HG02610 (cell line): ENCODE results near the gene TFPI.
A peak's percentile ranks its signal among the peaks of the same experiment; 100 is the strongest.
"Not testable (repeated sequence)": the region's sequence is repeated elsewhere in the genome, so short reads cannot be mapped to it uniquely, and the experiment has no call there.

Source experiments
- ATAC-seq: cut with Tn5 transposase; IDR thresholded peaks from one replicate; pipeline ENCODE4 v1.9.1; 2021; ENCODE audit warnings: mild to moderate bottlenecking, moderate library complexity; ENCODE audit not compliant: unreplicated experiment

Gene TFPI

GRCh38 chr2:187529248-187529976 is 24.8 kb downstream of the TFPI start:
- ATAC-seq, result no peak

- ATAC-seq, result no peak
These were observed 26.2 kb downstream of the TFPI start for GRCh38 chr2:187528042-187528441.

DNA sequence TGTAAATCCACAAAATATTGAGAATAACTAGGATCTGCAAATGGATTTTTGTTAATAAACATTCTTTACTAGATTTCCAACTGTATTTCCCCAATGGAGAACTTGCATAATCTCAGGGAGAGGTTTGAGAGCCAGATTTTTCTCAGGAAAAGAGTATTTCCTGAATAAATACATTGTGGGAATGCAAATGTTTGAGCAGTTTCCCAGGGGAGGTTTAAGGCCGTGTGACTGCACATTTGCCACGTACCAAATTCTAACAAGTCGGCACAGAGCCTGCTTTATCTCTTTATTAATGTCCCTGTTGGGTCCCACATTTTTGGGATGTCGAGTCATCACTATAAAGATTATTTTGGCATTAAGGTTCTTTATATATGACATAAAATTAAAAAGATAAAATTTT is 27.0 kb downstream of the TFPI start:
- ATAC-seq, result no peak

DNA sequence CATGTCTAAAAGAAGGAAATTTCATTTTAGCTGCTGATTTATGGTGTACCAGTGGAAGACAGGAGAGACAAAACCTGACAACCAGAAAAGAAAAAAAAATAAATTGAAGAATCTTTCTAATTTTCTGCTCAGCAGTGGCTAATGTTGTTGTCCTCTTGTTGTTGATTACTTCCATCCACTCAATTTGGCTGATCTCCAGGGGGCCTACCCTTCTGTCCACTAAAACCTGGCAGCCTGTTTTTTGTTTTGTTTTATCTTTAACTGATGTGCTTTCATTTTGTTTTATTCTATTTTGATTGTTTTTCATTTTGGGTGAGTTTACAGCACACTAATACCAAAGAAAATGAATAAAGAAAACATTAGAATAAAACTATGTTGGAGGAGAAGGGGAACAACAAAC is 27.4 kb downstream of the TFPI start:
- ATAC-seq, result no peak

DNA sequence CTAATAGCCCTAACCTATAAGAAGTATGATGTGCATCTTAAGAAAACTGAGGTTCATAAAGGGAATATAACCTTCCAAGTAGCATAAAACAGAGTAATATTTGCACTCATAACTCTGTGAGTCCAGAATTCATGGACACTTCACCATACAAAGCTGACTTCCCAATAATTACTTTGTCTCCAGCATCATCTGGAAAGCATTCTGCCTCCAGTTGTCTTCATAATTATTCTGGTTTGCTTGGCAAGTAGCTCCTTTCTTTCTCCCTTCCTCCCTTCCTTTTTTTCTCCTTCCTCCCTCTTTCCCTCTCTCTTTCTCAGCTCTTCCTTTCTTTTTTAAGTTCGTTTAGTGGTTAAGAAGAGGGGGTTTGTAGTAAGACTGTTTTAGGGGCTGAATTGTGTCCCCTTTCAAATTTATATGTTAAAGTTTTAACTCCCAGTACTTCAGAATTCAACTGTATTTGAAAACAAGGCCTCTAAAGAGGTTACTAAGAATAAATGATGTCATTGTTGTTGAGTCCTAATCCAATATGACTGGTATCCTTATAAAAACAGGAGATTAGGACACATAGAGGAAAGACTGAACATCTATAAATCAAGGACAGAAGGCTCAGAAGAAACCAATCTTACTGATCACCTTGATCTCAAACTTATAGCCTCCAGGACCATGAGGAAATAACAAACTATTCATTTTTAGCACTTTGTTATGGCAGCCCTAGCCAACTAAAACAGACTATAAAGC is 28.9 kb downstream of the TFPI start:
- no peak for ATAC-seq

DNA sequence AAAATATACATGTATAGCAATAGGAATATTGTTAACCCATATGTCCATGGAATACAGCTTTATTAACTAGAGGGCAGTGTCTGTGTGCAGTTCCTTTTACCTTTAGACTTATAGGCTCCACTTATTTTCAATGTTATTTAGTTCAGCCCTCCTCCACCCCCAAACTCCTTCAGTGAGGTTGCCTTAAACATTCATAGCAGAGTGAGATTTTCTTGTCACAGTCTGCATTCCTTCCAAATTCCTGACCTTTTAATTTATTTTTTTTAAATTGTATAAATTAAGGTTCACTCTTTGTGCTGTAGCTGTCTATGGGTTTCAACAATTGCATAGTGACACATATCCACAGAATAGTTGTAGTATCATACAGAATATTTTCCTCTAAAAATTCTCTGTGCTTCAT is 30.9 kb downstream of the TFPI start:
- no peak for ATAC-seq

GRCh38 chr2:187520121-187520624 is 34.1 kb downstream of the TFPI start:
- no peak for ATAC-seq

- ATAC-seq, result peak; percentile 61
These were observed 34.7 kb downstream of the TFPI start for GRCh38 chr2:187519419-187520120.

DNA sequence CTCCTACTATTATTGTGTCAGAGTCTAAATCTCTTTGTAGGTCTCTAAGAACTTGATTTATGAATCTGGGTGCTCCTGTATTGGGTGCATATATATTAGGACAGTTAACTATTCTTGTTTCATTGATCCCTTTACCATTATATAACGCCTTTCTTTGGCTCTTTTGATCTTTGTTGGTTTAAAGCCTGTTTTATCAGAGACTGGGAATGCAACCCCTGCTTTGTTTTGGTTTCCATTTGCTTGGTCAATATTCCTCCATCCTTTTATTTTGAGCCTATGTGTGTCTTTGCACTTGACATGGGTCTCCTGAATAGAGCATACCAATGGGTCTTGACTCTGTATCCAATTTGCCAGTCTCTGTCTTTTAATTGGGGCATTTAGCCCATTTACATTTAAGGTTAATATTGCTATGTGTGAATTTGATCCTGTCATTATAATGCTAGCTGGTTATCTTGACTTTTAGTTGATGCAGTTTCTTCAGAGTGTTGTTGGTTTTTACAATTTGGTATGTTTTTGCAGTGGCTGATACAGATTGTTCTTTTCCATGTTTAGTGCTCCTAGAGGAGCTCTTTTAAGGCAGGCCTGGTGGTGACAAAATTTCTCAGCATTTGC is 36.4 kb downstream of the TFPI start:
- ATAC-seq, result not testable (repeated sequence)

DNA sequence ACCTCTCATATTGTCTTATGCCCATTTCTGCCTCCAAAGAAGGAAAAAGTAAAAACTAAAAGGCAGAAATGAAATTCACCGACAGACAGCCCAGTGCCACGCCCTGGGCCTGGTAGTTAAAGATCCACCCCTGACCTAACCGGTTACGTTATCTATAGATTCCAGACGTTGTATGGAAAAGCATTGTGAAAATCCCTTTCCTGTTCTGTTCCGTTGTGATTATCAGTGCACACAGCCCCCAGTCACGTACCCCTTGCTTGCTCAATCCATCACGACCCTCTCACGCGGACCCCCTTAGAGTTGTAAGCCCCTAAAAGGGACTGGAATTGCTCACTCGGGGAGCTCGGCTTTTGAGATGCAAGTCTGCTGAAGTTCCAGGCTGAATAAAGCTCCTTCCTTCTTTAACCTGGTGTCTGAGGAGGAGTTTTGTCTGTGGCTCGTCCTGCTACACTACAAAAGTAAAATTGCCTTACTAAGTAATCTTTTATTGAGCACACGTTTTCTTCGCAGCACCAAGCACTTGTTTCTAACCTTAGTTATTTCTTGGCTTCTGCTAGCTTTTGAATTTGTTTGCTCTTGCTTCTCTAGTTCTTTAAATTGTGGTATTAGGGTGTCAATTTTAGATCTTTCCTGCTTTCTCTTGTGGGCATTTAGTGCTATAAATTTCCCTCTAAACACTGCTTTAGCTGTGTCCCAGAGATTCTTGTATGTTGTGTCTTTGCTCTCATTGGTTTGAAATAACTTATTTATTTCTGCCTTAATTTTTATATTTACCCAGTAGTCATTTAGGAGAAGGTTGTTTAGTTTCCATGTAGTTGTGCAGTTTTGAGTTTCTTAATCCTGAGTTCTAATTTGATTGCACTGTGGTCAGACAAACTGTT is 37.4 kb downstream of the TFPI start:
- ATAC-seq, result not testable (repeated sequence)

- ATAC-seq, result no peak
These were observed 39.3 kb downstream of the TFPI start for GRCh38 chr2:187514930-187515329.

- ATAC-seq, result not testable (repeated sequence)
These were observed 39.9 kb downstream of the TFPI start for GRCh38 chr2:187514235-187514829.

GRCh38 chr2:187513460-187514234 is 40.6 kb downstream of the TFPI start:
- ATAC-seq, result not testable (repeated sequence)

- no peak for ATAC-seq
These were observed 42.6 kb downstream of the TFPI start for GRCh38 chr2:187511356-187512315.

GRCh38 chr2:187510419-187511355 is 43.5 kb downstream of the TFPI start:
- ATAC-seq, result not testable (repeated sequence)

DNA sequence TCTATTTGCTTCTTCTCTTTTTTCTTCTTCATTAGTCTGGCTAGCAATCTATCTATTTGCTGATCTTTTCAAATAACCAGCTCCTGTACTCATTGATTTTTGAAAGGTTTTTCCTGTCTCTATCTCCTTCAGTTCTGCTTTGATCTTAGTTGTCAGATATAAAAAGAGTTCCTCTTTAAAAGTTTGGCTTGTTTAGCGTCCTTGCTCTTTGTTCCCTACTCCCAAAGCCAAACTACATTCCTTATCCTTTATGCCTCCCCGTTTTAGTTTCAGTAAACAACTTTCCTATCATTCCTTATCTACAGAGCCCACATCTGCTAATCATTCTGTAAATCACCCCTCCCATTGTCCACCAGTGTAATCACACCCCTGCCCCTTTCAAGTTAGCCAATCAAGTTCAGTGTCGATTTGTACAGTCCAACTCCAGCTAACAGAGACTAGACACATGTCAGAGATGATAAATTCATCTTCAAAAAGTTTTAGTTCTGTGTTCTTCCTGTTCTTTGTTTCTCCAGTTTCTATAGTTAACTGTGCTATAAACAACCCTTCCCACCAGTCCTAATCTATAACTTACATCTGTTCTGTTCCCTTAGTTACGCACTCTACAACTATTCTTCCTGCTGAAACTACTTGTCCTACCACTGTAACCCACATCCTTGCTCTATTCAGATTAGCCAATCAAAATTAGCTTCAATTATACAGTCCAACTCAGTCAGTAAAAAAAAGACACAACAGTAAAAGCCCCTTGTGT is 44.4 kb downstream of the TFPI start:
- no peak for ATAC-seq
